ENCODE measurements around the gene TLE1.

The TLE1 gene

DNA sequence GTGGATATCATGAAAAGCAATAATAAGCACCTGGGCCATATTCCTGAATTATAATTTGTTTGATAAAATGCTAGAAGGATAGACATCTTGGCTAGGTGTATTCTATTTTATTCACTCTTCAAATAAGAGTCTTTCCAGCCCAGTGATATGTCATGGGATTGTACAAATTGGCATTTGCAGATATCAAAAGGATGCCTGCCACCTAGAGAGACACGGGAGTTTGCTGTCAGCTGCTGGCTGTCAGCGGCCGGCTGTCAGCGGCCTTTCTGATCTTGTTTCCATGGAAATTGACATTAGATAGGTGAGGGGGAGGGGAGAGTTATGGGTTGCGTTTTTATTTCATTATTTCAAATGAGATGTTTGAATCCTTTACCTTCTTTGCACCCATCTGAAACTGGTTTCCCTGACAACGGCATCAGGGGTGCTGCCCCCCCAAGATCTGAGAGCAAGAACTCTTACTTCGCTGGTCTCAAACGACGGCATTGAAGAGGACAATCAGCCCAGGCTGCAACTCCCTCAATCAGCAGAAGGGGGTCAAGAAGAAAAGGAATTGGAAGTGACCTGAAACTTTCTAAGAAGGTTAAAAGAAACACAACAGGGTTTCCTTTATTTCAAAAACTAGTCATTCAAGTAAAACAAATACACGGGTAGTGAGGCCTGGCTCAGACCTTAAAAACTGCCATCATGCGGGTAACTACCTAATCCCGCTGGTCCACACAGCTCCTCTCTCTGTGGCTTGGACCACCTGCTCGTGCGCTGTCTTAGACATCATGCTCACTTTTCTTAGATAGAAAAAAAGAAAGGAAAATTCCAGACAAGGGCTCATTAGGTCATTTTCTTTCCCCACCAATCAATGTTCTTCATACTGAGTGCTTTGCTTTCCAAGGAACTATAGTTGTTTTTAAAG, 115.7 kb downstream of the TLE1 start:
- H3K4me3 ChIP-seq (ENCODE audit: low read depth, low read length): no peak overlapping the region
- no peak for DNase-seq (ENCODE audit: low read depth)
- TF ChIP-seq, protein P1, sequence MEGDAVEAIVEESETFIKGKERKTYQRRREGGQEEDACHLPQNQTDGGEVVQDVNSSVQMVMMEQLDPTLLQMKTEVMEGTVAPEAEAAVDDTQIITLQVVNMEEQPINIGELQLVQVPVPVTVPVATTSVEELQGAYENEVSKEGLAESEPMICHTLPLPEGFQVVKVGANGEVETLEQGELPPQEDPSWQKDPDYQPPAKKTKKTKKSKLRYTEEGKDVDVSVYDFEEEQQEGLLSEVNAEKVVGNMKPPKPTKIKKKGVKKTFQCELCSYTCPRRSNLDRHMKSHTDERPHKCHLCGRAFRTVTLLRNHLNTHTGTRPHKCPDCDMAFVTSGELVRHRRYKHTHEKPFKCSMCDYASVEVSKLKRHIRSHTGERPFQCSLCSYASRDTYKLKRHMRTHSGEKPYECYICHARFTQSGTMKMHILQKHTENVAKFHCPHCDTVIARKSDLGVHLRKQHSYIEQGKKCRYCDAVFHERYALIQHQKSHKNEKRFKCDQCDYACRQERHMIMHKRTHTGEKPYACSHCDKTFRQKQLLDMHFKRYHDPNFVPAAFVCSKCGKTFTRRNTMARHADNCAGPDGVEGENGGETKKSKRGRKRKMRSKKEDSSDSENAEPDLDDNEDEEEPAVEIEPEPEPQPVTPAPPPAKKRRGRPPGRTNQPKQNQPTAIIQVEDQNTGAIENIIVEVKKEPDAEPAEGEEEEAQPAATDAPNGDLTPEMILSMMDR (conservative IDR thresholded peaks at IDR 0.05; ENCODE audit: low read depth, low read length): peak; percentile 4

DNA sequence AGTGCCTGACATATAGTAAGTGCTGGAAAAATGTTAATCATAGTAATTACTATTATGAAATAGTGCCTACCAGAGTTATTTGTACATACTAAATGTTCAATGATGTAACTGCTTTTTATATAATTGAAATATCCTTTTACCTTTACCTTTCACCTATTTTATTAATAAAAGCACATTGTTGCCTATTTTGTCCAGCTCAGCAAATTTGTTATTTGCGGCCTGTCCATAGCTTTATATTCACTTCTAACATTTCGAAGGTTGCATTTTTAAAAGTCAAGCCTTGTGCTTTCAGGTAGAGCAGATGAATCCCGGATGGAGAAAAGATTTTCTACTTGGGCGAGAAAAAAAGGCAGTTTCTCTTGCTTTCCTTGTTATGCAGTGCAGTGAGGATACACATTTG, 119.3 kb downstream of the TLE1 start:
- no peak overlapping the region for H3K4me3 ChIP-seq (ENCODE audit: low read depth, low read length)
- DNase-seq (ENCODE audit: low read depth): no peak
- TF ChIP-seq, protein P1 (conservative IDR thresholded peaks at IDR 0.05; ENCODE audit: low read depth, low read length): no peak

DNA sequence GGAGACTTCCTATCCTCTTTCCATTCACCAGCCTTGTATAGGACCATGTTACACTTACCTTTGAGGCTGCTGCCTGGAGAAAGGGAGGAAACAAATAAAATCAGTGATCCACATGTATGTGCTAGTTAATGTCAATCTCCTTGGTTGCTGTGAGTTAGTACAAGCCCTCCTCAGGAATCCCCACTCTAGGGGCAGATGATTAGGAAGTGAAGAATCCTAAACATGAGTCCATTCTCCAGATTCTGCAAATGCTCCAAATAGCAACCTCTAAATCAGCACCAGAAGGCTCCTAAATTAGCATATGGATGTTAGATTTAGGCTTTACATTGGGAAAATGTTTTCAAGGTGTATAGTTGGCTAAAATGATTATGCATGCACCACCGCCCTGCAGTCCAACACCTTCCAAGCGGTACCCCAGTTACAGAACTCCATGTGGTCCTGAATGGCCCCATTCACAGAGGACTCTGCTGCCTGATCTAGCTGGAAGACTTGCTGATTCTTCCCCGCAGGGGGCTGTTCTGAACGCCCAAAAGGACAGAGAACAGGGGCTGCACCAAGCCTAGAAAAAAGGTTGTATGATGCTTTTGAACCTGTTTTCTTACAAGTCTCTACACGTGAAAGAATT, 123.2 kb downstream of the TLE1 start:
- no peak for DNase-seq (ENCODE audit: low read depth)
- H3K4me3 ChIP-seq (ENCODE audit: low read depth, low read length): no peak overlapping the region
- TF ChIP-seq, protein P1 (conservative IDR thresholded peaks at IDR 0.05; ENCODE audit: low read depth, low read length): no peak

DNA sequence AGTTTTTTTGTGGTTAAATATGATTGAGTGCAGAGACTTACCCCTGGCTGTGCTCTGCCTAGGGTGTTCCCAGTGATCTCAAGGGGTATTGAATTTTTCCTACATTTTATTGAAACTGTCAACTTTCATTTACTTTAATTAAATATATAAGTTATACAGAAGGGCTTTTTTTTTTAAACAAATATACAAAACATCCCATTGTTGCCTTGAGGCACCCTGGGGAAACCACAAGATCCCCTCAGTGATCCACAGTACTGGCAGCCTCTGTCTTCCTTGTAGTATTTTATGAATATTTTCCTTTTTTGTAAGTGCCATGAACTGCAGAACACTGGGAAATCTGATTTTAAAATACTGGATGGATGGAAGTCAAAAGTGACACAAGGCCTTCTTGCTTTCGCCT, 123.7 kb downstream of the TLE1 start:
- no peak overlapping the region for H3K4me3 ChIP-seq (ENCODE audit: low read depth, low read length)
- TF ChIP-seq, protein P1 (conservative IDR thresholded peaks at IDR 0.05; ENCODE audit: low read depth, low read length): no peak
- DNase-seq (ENCODE audit: low read depth): no peak

DNA sequence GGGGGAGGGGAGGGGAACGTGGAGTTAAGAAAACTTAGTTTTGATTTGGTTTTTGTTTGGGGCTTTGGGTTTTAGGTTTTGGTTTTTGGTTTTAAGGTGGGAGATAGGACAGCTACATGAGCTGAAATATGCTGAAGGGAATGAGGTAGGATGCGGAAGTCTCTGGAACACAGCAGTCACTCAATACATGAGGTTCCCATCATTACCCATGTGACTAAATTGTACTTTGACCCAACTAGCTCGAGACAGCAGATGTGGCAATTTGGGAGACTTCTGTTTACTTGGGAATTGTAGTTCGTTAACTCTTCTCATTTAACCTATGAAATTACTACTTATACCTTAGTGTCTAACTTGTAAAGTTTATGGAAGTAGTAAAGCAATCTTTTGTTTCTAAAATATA, 124.2 kb downstream of the TLE1 start:
- no peak for DNase-seq (ENCODE audit: low read depth)
- TF ChIP-seq, protein P1 (conservative IDR thresholded peaks at IDR 0.05; ENCODE audit: low read depth, low read length): no peak

DNA sequence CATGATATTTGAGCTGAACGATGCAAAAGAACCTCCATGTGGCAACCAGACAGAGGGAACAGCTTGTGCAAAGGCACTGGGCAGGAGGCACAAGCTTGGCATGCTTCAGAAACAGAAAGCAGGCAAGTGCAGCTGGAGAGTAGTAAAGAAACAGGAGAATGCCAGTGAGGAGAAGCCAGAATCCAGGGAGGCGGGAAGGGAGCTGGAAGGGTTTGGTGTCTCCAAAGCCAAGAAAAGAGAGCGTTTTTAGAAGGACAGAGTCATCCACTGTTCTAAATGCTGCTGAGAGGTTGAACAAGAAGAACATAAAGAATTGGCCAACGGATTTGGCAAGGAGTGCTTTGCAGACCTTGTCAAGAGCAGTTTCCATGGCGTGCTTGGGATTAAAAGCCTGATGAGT, 124.7 kb downstream of the TLE1 start:
- TF ChIP-seq, protein P1 (conservative IDR thresholded peaks at IDR 0.05; ENCODE audit: low read depth, low read length): no peak
- H3K4me3 ChIP-seq (ENCODE audit: low read depth, low read length): no peak overlapping the region
- DNase-seq (ENCODE audit: low read depth): no peak

More for the DNA sequence above, 124.2 kb downstream of the TLE1 start:
- no peak overlapping the region for H3K4me3 ChIP-seq (ENCODE audit: low read depth, low read length)
